Tibial nerve (tissue), 4 donors: ENCODE results near the gene GMPR2. TPM values are rescaled to one million over a fixed set of nuclear protein-coding genes. Genes with fewer than 3 reads are reported as not detected.

Experiments used
- DNase-seq, 2 donors: peaks; one replicate each; pipeline ENCODE4 v3.0.0-alpha.2; 2019; ENCODE audit warnings: low spot score in 2 of 2
- H3K27ac ChIP-seq, 4 donors: fragments of 200-600 bp; sonication (generic) in 3 of 4; one replicate each; pipeline ENCODE4 v1.5.1; 2017 to 2019; ENCODE audit warnings: mild to moderate bottlenecking in 1 of 4
- H3K27me3 ChIP-seq, 2 donors: fragments of 200-600 bp; sonication (generic) in 1 of 2; one replicate each; pipeline versions ENCODE4 v1.5.1 to v1.6.0; 2017 to 2019
- H3K36me3 ChIP-seq, 3 donors: fragments of 200-600 bp; sonication (generic); one replicate each; pipeline ENCODE4 v1.5.1; 2018 to 2019
- H3K4me1 ChIP-seq, 4 donors: fragments of 200-600 bp; sonication (generic) in 3 of 4; one replicate each; pipeline ENCODE4 v1.5.1; 2017 to 2019
- H3K4me3 ChIP-seq, 4 donors: fragments of 200-600 bp; sonication (generic) in 3 of 4; one replicate each; pipeline ENCODE4 v1.5.1; 2017 to 2019; ENCODE audit warnings: mild to moderate bottlenecking in 1 of 4, moderate library complexity in 1 of 4
- H3K9me3 ChIP-seq, 4 donors: fragments of 200-600 bp; sonication (generic) in 3 of 4; one replicate each; pipeline ENCODE4 v1.5.1; 2017 to 2019
- EP300 ChIP-seq, 2 donors: sonication (generic); formaldehyde crosslinking; IDR thresholded peaks; one replicate each; pipeline ENCODE4 v1.6.1; 2017; ENCODE audit warnings: antibody characterized with exemption in 2 of 2, mild to moderate bottlenecking in 1 of 2
- POLR2A ChIP-seq, 2 donors: fragments of 450-650 bp; IDR thresholded peaks; one replicate each; pipeline ENCODE4 v1.6.1; 2017; ENCODE audit warnings: antibody characterized with exemption in 2 of 2, mild to moderate bottlenecking in 2 of 2, moderate library complexity in 2 of 2
- WGBS, 2 donors: methylation state at CpG; one replicate each; pipeline ENCODE4 v1.1.5; 2018; 5-methylcytosine and 5-hydroxymethylcytosine counted together
- total RNA-seq, 4 donors: library from RNA; depleted of rRNA; stranded (reverse); fragments of >200 nt; gene quantifications; one replicate each; pipeline ENCODE4 v1.1.0, GENCODE V29; 2016
- TF ChIP-seq, protein P1 (sequence below), 5 experiments: fragments of 200-600 bp in 3 of 5; fragments of 450-650 bp in 2 of 5; sonication (generic) in 3 of 5; IDR thresholded peaks; one replicate each; pipeline ENCODE4 v1.5.1; 2016 to 2019; ENCODE audit warnings: antibody characterized with exemption in 5 of 5, mild to moderate bottlenecking in 3 of 5, moderate library complexity in 2 of 5

The GMPR2 gene
- total RNA-seq, 4 donors from 2014 or later = 46.5 to 63.4 (median 57.2) TPM

DNA sequence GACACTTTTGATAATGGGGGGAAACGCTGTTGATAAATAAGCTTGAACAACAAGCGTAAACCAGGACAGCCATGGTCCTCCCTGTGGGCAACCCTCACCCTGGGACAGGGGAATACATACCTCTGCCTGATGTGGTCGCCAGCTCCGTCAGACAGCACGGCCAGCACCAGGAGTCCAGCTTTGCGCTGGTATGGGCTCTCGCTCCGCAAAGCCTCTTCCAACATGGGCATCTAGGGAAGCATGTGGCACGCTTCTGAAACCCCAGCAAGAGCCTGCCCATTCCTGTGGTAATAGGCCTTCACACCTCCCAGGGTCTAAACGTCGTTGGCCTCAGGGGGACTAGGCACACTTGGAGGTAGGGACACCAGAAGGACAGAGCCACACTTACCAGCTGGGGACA is 47.0 kb upstream of the GMPR2 start:
- H3K36me3 ChIP-seq = peaks cover 0 to 75% (median 2%) of the 10 kb centered on the region in 3 donors
- 88 to 91% methylated on average over 11 of the region's 11 CpGs for WGBS, 2 donors
- no peak overlapping the region for H3K4me3 ChIP-seq
- no peak overlapping the region for H3K27ac ChIP-seq
- peaks cover 0 to 28% (median 11%) of the 10 kb centered on the region in 4 donors for H3K4me1 ChIP-seq
- no peaks in the 10 kb centered on the region for H3K9me3 ChIP-seq
- no peaks in the 10 kb centered on the region for H3K27me3 ChIP-seq
- TF ChIP-seq POLR2A (IDR thresholded peaks at IDR 0.05) (no peak), EP300 (IDR thresholded peaks at IDR 0.05) (no peak)
- TF ChIP-seq, protein P1, sequence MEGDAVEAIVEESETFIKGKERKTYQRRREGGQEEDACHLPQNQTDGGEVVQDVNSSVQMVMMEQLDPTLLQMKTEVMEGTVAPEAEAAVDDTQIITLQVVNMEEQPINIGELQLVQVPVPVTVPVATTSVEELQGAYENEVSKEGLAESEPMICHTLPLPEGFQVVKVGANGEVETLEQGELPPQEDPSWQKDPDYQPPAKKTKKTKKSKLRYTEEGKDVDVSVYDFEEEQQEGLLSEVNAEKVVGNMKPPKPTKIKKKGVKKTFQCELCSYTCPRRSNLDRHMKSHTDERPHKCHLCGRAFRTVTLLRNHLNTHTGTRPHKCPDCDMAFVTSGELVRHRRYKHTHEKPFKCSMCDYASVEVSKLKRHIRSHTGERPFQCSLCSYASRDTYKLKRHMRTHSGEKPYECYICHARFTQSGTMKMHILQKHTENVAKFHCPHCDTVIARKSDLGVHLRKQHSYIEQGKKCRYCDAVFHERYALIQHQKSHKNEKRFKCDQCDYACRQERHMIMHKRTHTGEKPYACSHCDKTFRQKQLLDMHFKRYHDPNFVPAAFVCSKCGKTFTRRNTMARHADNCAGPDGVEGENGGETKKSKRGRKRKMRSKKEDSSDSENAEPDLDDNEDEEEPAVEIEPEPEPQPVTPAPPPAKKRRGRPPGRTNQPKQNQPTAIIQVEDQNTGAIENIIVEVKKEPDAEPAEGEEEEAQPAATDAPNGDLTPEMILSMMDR (IDR thresholded peaks at IDR 0.05) = no peak
- DNase-seq = no peak

DNA sequence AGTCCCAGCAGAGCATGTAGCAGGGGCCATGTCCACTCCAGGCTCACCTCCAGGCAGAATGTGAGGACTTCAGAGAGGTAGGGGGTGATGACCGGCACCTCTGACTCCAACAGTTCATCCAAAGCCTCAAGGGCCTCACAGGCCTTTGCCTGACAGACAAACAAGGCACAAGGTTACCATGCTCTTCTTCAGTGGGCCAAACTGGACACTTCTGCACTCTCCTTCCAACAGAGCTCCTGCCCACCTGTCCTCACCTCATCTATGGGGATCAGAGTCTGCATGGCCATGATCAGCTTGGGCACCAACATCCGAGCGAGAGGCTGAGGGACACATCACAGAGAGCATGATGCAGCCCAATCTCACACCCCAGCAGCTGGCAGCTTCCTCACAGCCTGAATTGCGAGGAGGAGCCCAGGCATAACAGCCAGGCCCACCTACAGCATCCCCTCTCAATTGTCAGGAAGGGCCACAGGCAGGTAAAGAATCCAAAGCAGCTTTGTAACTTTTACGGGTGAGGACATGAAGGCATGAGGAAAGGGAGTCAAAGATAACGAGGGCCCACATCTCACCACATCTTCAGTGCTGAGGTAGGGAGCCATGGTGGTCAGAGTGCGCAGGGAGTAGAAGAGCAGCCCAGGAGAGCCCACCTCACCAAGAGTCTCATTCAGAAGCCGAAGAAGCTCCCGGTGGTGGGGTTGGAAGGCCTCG is 45.7 kb upstream of the GMPR2 start:
- Histone ChIP-seq H3K9me3 (no peaks in the 10 kb centered on the region), H3K4me1 (peaks cover 0 to 30% (median 11%) of the 10 kb centered on the region in 4 donors), H3K27me3 (no peaks in the 10 kb centered on the region), H3K27ac (peak overlapping the region in 1 of 4 donors; percentile 87), H3K4me3 (no peak overlapping the region), H3K36me3 (peaks cover 0 to 73% (median 2%) of the 10 kb centered on the region in 3 donors)
- DNase-seq = no peak
- WGBS, 2 donors = 91 to 94% methylated on average over 10 of the region's 10 CpGs
- no peak for TF ChIP-seq POLR2A (IDR thresholded peaks at IDR 0.05)
- TF ChIP-seq, protein P1 (IDR thresholded peaks at IDR 0.05) = no peak
- TF ChIP-seq EP300 (IDR thresholded peaks at IDR 0.05) = no peak

DNA sequence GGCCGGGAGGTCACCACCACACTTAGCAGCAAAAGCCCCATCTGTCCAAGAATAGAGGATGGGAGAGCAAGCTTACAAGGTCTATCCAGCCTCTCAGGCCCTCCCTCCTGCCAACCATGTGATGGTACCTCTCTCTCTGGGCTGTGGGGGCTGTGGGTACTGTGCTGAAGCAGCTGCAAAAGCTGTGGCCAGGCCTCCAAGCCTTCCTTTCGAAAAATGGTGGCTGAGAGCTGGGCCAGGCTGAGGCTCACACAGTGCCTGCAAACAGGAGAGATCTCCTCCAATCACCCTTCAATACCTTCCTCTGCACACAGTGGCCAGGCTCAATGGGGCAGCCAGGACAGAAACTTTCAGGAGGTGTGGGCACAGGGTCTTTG is 45.2 kb upstream of the GMPR2 start:
- Histone ChIP-seq H3K9me3 (no peaks in the 10 kb centered on the region), H3K27ac (peak overlapping the region in 1 of 4 donors; percentile 87), H3K4me1 (peaks cover 0 to 34% (median 11%) of the 10 kb centered on the region in 4 donors), H3K27me3 (no peaks in the 10 kb centered on the region), H3K4me3 (peak overlapping the region in 2 of 4 donors; percentile 59 to 86), H3K36me3 (peaks cover 0 to 73% (median 2%) of the 10 kb centered on the region in 3 donors)
- 81 to 89% methylated on average over 2 of the region's 2 CpGs for WGBS, 2 donors
- DNase-seq = no peak
- TF ChIP-seq EP300 (IDR thresholded peaks at IDR 0.05) (no peak), POLR2A (IDR thresholded peaks at IDR 0.05) (no peak)
- TF ChIP-seq, protein P1 (IDR thresholded peaks at IDR 0.05) = no peak

DNA sequence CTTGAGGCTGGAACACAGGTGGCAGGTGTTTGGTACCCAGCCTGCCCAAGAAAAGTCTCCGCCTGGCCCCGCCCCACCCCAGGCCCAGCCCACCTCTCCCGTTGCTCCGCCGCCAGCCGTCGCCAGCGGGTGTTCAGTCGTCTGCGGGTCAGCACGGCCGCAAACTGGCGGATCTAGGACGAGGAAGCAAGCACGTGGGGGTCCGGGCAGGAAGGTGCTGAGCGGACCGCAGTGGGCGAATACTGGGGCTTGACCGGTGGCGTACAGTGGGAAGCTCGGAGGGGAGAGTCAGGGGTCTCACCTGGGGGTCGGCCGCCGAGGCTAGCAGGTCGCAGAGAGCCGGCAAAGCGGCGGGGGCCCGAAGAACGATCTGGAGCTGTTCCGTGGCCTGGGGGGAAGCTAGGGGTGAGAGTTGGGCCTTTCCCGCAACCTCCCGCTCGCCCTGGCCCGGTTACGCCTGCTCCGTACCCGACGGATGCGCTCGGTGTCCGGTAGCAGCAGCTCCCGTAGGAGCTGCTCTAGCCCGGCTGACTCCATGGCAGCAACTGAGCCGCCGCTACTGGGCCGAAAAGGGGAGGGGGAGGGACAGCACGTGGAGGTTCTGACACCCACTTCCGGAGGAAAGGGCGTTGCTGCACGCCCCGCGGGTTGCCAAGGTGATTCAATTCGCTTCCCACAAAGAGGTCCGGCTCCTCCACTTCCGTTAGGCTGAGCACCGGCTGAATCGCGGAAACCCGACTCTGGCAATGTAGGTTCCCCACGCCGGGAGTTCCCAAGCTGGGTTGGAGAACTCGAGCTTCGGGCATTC is 44.3 kb upstream of the GMPR2 start, which contains the start of gene IPO4:
TSS of gene IPO4 (minus strand) at position 566 of the 808 bp plus-strand sequence. CDS start at position 537, 29 bp downstream.
- Histone ChIP-seq H3K4me1 (peaks cover 0 to 37% (median 11%) of the 10 kb centered on the region in 4 donors), H3K27ac (peak within 1 kb of the TSS; percentile 33 to 87 (median 52)), H3K4me3 (peak within 1 kb of the TSS; percentile 53 to 86 (median 67)), H3K36me3 (peaks cover 0 to 72% (median 2%) of the 10 kb centered on the region in 3 donors), H3K9me3 (no peaks in the 10 kb centered on the region), H3K27me3 (no peaks in the 10 kb centered on the region)
- 0 to 2% methylated on average over 45 to 49 of the region's 65 CpGs for WGBS, 2 donors
- peak; percentile 82 to 92 for DNase-seq
- TF ChIP-seq POLR2A (IDR thresholded peaks at IDR 0.05) = peak; percentile 24 to 31
- TF ChIP-seq, protein P1 (IDR thresholded peaks at IDR 0.05) = peak in 1 of 5 experiments; percentile 35
- TF ChIP-seq EP300 (IDR thresholded peaks at IDR 0.05) = peak; percentile 91 to 95
